HUES64 (cell line): Measurements from ENCODE around the gene SLC22A7.
"Not testable (repeated sequence)": the region's sequence is repeated elsewhere in the genome, so short reads cannot be mapped to it uniquely, and the experiment has no call there.

Source experiments
- H3K27ac ChIP-seq: 2 replicates; pipeline ENCODE4 v1.7.0; 2013; ENCODE audit warnings: low read depth, low read length, inconsistent platforms
- H3K27me3 ChIP-seq: 2 replicates; pipeline ENCODE4 v1.6.1; 2013; ENCODE audit warnings: mild to moderate bottlenecking, low read length; ENCODE audit not compliant: insufficient read depth
- H3K36me3 ChIP-seq: 2 replicates; pipeline ENCODE4 v1.6.1; 2013; ENCODE audit warnings: mild to moderate bottlenecking, low read length; ENCODE audit not compliant: insufficient read depth
- H3K4me1 ChIP-seq: 2 replicates; pipeline ENCODE4 v1.6.1; 2013; ENCODE audit warnings: mild to moderate bottlenecking, low read length, moderate library complexity; ENCODE audit not compliant: insufficient read depth
- H3K4me3 ChIP-seq: 2 replicates; pipeline ENCODE4 v1.5.1; 2013; ENCODE audit warnings: mild to moderate bottlenecking, low read length, moderate library complexity
- H3K9ac ChIP-seq: 2 replicates; pipeline ENCODE4 v1.6.1; 2013; ENCODE audit warnings: mild to moderate bottlenecking, low read depth, low read length
- H3K9me3 ChIP-seq: 2 replicates; pipeline ENCODE4 v1.6.1; 2013; ENCODE audit warnings: low read depth, low read length; ENCODE audit not compliant: insufficient read depth
- WGBS: fragments of 150-250, 120-280 bp; methylation state at CpG from one replicate; pipeline ENCODE4 v1.1.7; 2013; ENCODE audit warnings: missing lambda C conversion rate; 5-methylcytosine and 5-hydroxymethylcytosine counted together

Gene SLC22A7

DNA sequence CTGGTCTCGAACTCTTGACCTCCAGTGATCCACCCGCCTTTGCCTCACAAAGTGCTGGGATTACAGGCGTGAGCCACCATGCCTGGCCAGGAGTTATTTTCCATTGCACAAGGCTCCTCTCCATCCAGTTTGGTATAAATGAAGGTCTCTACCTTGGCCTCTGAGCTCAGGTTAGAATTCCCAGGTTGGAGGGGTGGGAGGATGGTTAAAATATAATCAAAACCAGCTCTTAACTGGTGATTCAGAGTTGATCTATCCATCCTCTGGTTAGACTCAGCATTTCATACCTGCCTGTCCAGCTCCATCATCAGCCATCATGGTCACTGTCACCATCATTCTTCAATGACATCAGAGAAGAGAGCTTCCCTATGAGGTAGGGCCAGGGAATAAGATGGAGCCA lies 2.6 kb upstream of the SLC22A7 start:
- WGBS = 90% methylated on average over 3 of the region's 3 CpGs

DNA sequence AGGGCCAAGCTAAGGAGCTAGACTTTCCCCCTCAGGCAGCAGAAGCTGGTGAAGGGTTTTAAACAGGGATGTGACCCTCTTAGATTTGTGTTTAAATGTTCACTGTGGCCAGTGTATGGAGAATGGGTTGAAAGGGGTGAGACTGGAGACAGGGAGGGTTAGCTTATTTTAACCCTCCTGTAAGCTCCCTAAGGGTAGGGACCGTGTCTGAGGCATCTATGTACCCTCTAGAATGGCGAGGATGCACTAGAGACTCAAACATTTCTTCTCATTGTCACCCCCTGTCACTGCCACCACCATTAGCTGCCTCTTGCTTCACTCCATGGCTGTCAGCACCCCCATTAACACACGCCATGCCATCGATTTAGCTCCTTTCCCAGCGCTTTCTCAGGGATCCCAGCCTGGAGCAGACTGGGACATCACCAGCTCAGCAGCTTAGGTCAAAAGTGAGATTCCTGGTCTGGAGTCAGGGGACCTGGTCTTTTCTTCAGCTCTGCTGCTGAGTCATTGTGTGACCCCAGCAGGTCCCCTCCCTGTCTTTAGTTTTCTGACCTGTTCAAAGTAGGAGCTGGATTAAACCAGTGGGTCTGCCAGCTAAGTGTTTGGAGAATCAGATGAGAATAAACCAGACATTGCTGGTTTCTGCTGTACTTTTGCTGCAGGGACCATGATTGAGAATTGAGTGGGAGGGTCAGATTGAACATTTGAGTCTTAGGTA lies 1.1 kb upstream of the SLC22A7 start:
- Histone ChIP-seq H3K9me3 (no peaks in the 10 kb centered on the region), H3K27ac (no peak overlapping the region), H3K9ac (no peak overlapping the region), H3K4me1 (0 out of 2 replicates have a peak, but pooled peaks cover 3% of the 10 kb centered on the region), H3K27me3 (no peaks in the 10 kb centered on the region; the same call in 1 of the 2 replicates), H3K4me3 (no peak overlapping the region), H3K36me3 (no peaks in the 10 kb centered on the region)
- WGBS = 87% methylated on average over 5 of the region's 5 CpGs

More for the DNA sequence above, 2.6 kb upstream of the SLC22A7 start:
- Histone ChIP-seq H3K27ac (no peak overlapping the region), H3K27me3 (no peaks in the 10 kb centered on the region; the same call in 1 of the 2 replicates), H3K9ac (no peak overlapping the region), H3K4me3 (no peak overlapping the region), H3K9me3 (no peaks in the 10 kb centered on the region), H3K36me3 (no peaks in the 10 kb centered on the region), H3K4me1 (0 out of 2 replicates have a peak, but pooled peaks cover 3% of the 10 kb centered on the region)

DNA sequence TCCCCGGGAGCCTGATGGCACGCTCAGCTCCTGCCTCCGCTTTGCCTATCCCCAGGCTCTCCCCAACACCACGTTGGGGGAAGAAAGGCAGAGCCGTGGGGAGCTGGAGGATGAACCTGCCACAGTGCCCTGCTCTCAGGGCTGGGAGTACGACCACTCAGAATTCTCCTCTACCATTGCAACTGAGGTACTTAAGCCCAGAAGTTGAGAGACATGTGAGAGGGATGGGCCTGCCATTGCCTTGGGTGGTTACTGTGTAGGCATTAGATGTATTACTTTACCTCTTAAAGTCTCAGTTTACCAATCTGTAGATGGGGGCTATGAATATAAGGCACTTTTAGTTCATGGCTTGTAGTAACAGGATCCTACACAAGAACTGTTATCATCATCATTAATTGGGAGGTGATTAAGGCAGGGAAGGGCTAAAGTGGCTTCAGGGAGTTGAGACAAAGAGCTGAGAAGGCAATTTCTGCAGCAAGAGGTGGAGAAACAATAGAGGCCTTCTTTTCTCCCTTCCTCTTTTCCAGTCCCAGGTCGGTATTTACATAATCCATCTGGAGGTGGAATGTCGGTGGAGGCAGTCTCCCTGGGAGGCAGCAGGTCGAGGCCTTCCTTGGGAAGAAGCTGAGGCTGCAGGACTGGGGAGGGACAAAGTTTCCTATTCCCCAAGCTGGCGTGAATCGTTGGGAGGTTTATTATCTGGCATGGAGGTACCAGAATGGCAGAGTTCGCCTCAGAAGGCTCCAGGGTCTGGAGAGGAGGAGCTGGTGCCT lies 691 bp downstream of the SLC22A7 start:
- H3K9me3 ChIP-seq = no peaks in the 10 kb centered on the region
- H3K27ac ChIP-seq = no peak overlapping the region
- H3K9ac ChIP-seq = no peak overlapping the region
- H3K4me3 ChIP-seq = no peak overlapping the region
- 79% methylated on average over 12 of the region's 12 CpGs for WGBS
- H3K4me1 ChIP-seq = 0 out of 2 replicates have a peak, but pooled peaks cover 3% of the 10 kb centered on the region
- no peaks in the 10 kb centered on the region; the same call in 1 of the 2 replicates for H3K27me3 ChIP-seq
- H3K36me3 ChIP-seq = no peaks in the 10 kb centered on the region

DNA sequence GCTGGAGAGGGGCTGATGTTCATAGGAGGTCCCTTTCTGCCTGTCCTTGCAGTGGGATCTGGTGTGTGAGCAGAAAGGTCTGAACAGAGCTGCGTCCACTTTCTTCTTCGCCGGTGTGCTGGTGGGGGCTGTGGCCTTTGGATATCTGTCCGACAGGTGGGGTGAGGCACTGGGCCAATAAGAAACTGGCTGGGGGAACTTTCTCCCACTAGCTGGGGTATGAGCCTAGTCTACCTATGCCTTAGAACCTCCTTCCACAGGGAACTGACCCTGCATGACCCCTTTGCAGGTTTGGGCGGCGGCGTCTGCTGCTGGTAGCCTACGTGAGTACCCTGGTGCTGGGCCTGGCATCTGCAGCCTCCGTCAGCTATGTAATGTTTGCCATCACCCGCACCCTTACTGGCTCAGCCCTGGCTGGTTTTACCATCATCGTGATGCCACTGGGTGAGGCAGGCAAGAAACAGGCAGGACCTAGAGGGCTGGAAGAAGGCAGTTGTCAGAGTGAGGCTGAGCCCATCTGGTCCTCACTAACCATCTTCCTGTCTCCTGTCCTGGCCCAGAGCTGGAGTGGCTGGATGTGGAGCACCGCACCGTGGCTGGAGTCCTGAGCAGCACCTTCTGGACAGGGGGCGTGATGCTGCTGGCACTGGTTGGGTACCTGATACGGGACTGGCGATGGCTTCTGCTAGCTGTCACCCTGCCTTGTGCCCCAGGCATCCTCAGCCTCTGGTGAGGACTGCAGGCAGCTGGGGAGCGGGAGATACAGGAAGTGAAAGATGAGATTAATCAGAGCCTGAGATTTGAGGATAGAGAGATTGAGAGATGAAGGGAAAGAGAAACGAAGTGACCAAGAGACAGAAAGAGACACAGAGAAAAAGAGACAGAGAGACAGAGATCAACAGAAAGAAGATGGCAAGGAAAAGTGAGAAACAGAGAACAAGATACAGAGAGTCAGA lies 1.6 kb downstream of the SLC22A7 start:
- Histone ChIP-seq H3K27me3 (no peaks in the 10 kb centered on the region; the same call in 1 of the 2 replicates), H3K4me3 (no peak overlapping the region), H3K9me3 (no peaks in the 10 kb centered on the region), H3K9ac (no peak overlapping the region), H3K27ac (no peak overlapping the region), H3K4me1 (0 out of 2 replicates have a peak, but pooled peaks cover 3% of the 10 kb centered on the region), H3K36me3 (no peaks in the 10 kb centered on the region)
- 94% methylated on average over 18 of the region's 18 CpGs for WGBS

DNA sequence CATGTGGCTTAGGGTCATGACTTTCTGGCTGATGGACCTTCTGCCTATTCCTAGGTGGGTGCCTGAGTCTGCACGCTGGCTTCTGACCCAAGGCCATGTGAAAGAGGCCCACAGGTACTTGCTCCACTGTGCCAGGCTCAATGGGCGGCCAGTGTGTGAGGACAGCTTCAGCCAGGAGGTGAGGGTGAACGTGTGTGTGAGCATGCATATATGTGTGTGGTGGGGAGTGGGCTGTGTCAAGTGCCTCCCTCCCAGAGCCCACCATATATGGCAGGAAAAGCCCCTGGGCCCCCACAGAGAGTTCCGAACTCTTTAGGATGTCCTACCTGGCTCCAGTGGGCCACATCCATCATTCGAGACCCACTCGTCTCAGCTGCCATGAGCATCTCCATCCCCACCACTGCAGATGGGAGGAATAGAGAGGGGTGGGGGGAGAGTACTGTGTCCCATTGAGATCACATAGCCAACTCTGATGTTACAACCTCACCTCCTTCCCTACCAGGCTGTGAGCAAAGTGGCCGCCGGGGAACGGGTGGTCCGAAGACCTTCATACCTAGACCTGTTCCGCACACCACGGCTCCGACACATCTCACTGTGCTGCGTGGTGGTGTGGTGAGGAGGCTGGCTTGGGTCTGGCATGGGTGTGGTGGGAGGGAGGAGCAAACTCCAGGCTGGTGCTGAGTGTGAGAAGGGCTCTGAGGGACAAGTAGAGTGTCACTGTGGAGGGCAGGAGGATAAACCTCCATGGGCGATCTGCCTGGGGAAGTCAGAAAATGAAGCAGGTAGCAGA lies 3.2 kb downstream of the SLC22A7 start:
- Histone ChIP-seq H3K27me3 (no peaks in the 10 kb centered on the region; the same call in 1 of the 2 replicates), H3K4me3 (no peak overlapping the region)

DNA sequence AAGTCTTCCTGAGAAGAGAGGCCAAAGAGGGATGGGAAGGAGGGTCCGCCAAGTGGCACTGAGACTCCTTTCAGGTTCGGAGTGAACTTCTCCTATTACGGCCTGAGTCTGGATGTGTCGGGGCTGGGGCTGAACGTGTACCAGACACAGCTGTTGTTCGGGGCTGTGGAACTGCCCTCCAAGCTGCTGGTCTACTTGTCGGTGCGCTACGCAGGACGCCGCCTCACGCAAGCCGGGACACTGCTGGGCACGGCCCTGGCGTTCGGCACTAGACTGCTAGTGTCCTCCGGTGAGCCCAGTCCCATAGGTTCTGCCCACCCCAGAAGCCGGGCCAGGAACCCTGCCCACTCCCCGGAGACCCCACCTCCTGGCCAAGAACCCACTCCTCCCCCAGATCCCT lies 4.1 kb downstream of the SLC22A7 start:
- Histone ChIP-seq H3K9me3 (no peaks in the 10 kb centered on the region), H3K4me1 (no peaks in the 10 kb centered on the region), H3K27ac (no peak overlapping the region), H3K4me3 (no peak overlapping the region), H3K36me3 (no peaks in the 10 kb centered on the region), H3K27me3 (no peaks in the 10 kb centered on the region; the same call in 1 of the 2 replicates), H3K9ac (no peak overlapping the region)
- 94% methylated on average over 19 of the region's 19 CpGs for WGBS

More for the DNA sequence above, 3.2 kb downstream of the SLC22A7 start:
- no peaks in the 10 kb centered on the region for H3K36me3 ChIP-seq
- 0 out of 2 replicates have a peak, but pooled peaks cover 3% of the 10 kb centered on the region for H3K4me1 ChIP-seq
- H3K27ac ChIP-seq = no peak overlapping the region
- no peak overlapping the region for H3K9ac ChIP-seq
- 94% methylated on average over 15 of the region's 15 CpGs for WGBS
- H3K9me3 ChIP-seq = no peaks in the 10 kb centered on the region

DNA sequence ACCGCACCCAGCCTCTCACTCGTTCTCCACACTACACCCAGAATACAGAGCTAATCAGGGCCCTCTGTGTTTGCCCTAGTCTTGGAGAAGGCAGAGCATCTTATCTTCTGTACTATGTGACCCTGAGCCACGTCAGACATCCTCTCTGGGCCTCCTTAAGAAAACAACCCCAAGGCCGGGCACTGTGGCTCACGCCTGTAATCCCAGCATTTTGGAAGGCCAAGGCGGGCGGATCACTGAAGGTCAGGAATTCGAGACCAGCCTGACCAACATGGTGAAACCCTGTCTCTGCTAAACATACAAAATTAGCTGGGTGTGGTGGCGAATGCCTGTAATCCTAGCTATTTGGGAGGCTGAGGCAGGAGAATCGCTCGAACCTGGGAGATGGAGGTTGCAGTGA lies 4.9 kb downstream of the SLC22A7 start:
- not testable (repeated sequence) for H3K4me3 ChIP-seq, H3K36me3 ChIP-seq, H3K4me1 ChIP-seq, H3K9me3 ChIP-seq, H3K9ac ChIP-seq, H3K27ac ChIP-seq, H3K27me3 ChIP-seq
- whole genome bisulfite sequencing = 93% methylated on average over 11 of the region's 11 CpGs

DNA sequence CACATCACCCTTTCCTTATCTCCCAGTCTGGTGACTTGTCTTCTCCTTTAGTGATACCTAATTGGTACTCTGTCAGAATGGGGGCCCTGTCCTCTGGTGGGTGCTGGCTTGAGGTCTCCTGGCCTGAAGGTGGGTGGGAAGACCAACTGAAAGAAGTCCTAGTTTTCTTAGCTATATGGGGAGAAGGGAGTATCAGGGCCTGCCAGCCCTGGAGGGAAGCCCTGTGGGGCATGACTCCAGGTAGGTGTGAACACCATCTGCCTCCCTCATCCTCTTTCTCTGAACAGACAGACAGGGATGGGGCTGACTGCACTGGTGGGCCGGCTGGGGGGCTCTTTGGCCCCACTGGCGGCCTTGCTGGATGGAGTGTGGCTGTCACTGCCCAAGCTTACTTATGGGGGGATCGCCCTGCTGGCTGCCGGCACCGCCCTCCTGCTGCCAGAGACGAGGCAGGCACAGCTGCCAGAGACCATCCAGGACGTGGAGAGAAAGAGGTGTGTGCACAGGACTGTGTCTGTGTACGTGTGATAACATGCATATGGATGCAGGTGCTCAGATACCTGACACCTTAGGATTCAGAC lies 5.8 kb downstream of the SLC22A7 start:
- H3K27me3 ChIP-seq = no peaks in the 10 kb centered on the region; the same call in 1 of the 2 replicates
- no peak overlapping the region for H3K27ac ChIP-seq
- no peaks in the 10 kb centered on the region for H3K9me3 ChIP-seq
- no peaks in the 10 kb centered on the region; the same call in 1 of the 2 replicates for H3K4me1 ChIP-seq
- no peak overlapping the region for H3K9ac ChIP-seq
- H3K4me3 ChIP-seq = no peak overlapping the region
- 90% methylated on average over 8 of the region's 8 CpGs for WGBS
- H3K36me3 ChIP-seq = no peaks in the 10 kb centered on the region

DNA sequence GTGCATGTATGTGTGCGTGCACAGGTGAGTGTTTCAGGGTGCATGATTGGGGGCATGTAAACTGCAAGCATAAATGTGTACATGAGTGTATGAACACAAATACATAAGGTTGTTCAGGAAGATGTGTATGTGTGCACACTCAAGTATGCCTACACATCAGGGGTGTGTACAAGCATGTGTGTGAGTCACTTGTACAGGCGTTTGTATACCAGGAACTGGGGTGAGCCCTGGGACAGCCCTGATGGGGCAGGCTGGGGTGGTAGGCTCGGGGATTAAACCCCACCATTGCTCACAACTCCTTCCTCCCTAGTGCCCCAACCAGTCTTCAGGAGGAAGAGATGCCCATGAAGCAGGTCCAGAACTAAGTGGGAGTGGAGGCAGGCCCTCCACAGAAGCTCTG lies 6.3 kb downstream of the SLC22A7 start:
- Histone ChIP-seq H3K4me1 (no peaks in the 10 kb centered on the region; the same call in 1 of the 2 replicates), H3K36me3 (no peaks in the 10 kb centered on the region), H3K4me3 (no peak overlapping the region), H3K9ac (no peak overlapping the region), H3K27ac (no peak overlapping the region), H3K9me3 (no peaks in the 10 kb centered on the region), H3K27me3 (no peaks in the 10 kb centered on the region; the same call in 1 of the 2 replicates)
- WGBS = 98% methylated on average over 3 of the region's 3 CpGs

DNA sequence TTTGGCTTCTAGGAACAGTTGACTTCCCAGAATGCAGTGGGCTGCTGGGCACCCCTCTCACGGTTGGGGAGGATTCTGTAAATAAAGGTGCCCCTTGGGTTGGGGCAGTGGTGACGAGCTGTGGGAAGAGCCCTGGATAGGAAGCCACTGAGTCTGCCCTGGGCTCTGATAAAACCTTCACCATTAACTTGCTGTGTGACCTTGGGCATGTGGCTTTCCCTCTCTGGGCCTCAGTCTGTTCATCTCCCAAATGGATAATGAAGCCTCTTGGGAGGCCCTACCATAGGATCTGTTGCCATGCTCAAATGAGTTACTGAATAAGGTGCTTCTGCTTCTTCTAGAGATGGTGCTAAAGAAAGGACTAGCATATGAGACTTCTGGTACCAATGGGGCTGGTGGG lies 6.8 kb downstream of the SLC22A7 start:
- no peak overlapping the region for H3K27ac ChIP-seq
- H3K9ac ChIP-seq = no peak overlapping the region
- no peak overlapping the region for H3K4me3 ChIP-seq
- no peaks in the 10 kb centered on the region for H3K9me3 ChIP-seq
- H3K36me3 ChIP-seq = no peaks in the 10 kb centered on the region
- H3K4me1 ChIP-seq = no peaks in the 10 kb centered on the region; the same call in 1 of the 2 replicates
- WGBS = 98% methylated on average over 2 of the region's 2 CpGs
- no peaks in the 10 kb centered on the region; the same call in 1 of the 2 replicates for H3K27me3 ChIP-seq
